Measurements from ENCODE around the gene NOLC1.

GRCh38 chr10:102119417-102120141, 32.6 kb upstream of the NOLC1 start:
- TF ChIP-seq EZH2phosphoT487 (IDR thresholded peaks at IDR 0.05; ENCODE audit: insufficient read depth, low read depth): no peak
- TF ChIP-seq EZH2 (IDR thresholded peaks at IDR 0.05; ENCODE audit: insufficient read depth, poor library complexity, severe bottlenecking): no peak
